Activated CD4-positive, alpha-beta T cell treated with anti-CD3 and anti-CD28 coated beads for 36 hours (primary cell): ENCODE data around the gene KLF18. TPM values are rescaled to one million over a fixed set of nuclear protein-coding genes. Genes with fewer than 3 reads are reported as not detected.
"Not testable (repeated sequence)": the region's sequence is repeated elsewhere in the genome, so short reads cannot be mapped to it uniquely, and the experiment has no call there.

ENCODE experiments used
- ATAC-seq: fragments of 200-7000 bp; cut with Tn5 transposase; one replicate; pipeline ENCODE4 v1.10.0; 2021; ENCODE audit warnings: mild to moderate bottlenecking, moderate library complexity
- CTCF ChIA-PET: fragments of 350-600 bp; sonication (Branson Sonifier 250); formaldehyde crosslinking; loops from one replicate; lab custom pipeline; 2021; ENCODE audit warnings: antibody characterized with exemption; lab: Charles Lee
- POLR2A ChIA-PET: fragments of 350-600 bp; sonication (Branson Sonifier 250); formaldehyde crosslinking; loops from one replicate; lab custom pipeline; 2021; ENCODE audit warnings: antibody characterized with exemption, inconsistent platforms; lab: Charles Lee
- DNase-seq: peaks from one replicate; pipeline ENCODE4 v3.0.0-alpha.2; 2020
- H3K27ac Mint-ChIP-seq: one replicate; pipeline ENCODE4 v1.8.0; 2021; ENCODE audit warnings: mixed read lengths
- H3K27me3 Mint-ChIP-seq: one replicate; pipeline ENCODE4 v1.8.0; 2021; ENCODE audit warnings: mixed read lengths
- H3K36me3 Mint-ChIP-seq: one replicate; pipeline ENCODE4 v1.8.0; 2021; ENCODE audit warnings: low read depth, mixed read lengths
- H3K4me1 Mint-ChIP-seq: one replicate; pipeline ENCODE4 v1.8.0; 2021; ENCODE audit warnings: mixed read lengths
- H3K4me3 Mint-ChIP-seq: one replicate; pipeline ENCODE4 v1.8.0; 2021; ENCODE audit warnings: mild to moderate bottlenecking, moderate library complexity, mixed read lengths
- H3K9me3 Mint-ChIP-seq: one replicate; pipeline ENCODE4 v1.8.0; 2021; ENCODE audit warnings: low read depth, mixed read lengths
- intact Hi-C, 2 experiments: fragments of 100-400 bp; cut with DNase I in 1 of 2; cut with micrococcal nuclease in 1 of 2; formaldehyde crosslinking; loops; one replicate each; pipeline versions ENCODE4 v1.14.2 to v1.15.1; 2022 to 2024; cut with DNase I, micrococcal nuclease
- total RNA-seq, 2 experiments: library from RNA; stranded (reverse); gene quantifications; one replicate each; pipeline ENCODE4 v1.2.3, GENCODE V29; 2021

KLF18 gene
- total RNA-seq, 2 experiments from 2014 or later, result not detected

DNA sequence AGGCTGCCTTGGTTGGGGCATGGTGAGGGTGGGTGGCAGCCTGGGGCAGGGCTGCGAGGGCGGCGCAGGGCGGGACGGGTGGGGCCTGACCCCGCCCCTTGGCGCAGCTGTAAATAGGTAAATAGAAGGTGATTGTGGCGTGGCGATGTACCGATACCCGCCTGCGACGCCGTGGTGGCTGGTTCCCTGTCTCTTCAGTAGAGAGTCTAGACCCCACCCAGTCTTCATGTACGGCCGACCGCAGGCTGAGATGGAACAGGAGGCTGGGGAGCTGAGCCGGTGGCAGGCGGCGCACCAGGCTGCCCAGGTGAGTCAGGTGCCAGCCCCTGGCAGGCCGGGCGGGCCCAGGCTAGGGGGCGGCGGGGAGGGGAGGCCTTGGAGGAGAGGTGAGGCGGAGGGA is 22.7 kb downstream of the KLF18 start, which contains the start of gene KLF17:
Gene KLF17, plus strand, starts transcription at position 140 of the 400 bp plus-strand sequence. Its CDS starts 87 bp downstream, at position 227.
- Mint-ChIP-seq H3K27me3 (peaks cover 19% of the 10 kb centered on the region), H3K36me3 (no peaks in the 10 kb centered on the region), H3K4me3 (no peak within 1 kb of the TSS), H3K9me3 (no peaks in the 10 kb centered on the region), H3K4me1 (no peaks in the 10 kb centered on the region), H3K27ac (no peak within 1 kb of the TSS)
- no peak for DNase-seq
- POLR2A ChIA-PET, result interaction anchor here (0.6 kb wide), 1 partner anchor 12 kb away, joined by 3 read pairs; no protein-coding TSS in a partner anchor
- no peak for ATAC-seq
- intact Hi-C loops, result no loop called here
- CTCF ChIA-PET, result no interaction called here

- H3K9me3 Mint-ChIP-seq, intact Hi-C loops: not testable (repeated sequence)
- CTCF ChIA-PET, result interaction anchor here (0.6 kb wide), 1 partner anchor 463 kb away, joined by 3 read pairs; no protein-coding TSS in a partner anchor
These were observed 24.2 kb downstream of the KLF18 start for GRCh38 chr1:44117272-44117671.

DNA sequence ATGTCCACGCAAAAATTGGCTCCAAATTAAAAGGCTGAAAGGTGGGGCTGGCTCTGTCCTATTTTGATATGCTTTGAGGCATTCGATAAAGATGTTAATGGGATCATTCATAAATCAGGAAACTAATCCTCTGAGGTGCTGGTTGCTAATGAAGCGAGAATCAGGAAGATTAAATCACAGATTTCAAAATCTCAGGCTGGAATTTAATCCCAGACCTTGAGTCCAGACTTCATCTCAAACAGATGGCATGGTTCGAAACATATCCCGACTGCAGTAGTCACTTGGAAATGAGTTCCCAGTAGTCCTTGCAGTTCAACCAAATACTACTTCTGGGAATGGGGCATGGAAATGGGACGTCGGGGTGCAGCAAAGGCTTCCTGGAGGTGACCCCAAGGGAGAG is 27.3 kb downstream of the KLF18 start:
- Mint-ChIP-seq H3K4me3 (no peak overlapping the region), H3K36me3 (no peaks in the 10 kb centered on the region), H3K9me3 (no peaks in the 10 kb centered on the region), H3K4me1 (no peaks in the 10 kb centered on the region), H3K27ac (no peak overlapping the region), H3K27me3 (no peaks in the 10 kb centered on the region)
- CTCF ChIA-PET, result no interaction called here
- intact Hi-C loops, result no loop called here
- DNase-seq (no peak), ATAC-seq (no peak)
- POLR2A ChIA-PET, result no interaction called here

More at GRCh38 chr1:44117272-44117671, 24.2 kb downstream of the KLF18 start:
- DNase-seq, POLR2A ChIA-PET, H3K4me1 Mint-ChIP-seq, H3K4me3 Mint-ChIP-seq, ATAC-seq, H3K36me3 Mint-ChIP-seq, H3K27ac Mint-ChIP-seq: not testable (repeated sequence)
- peaks cover 10% of the 10 kb centered on the region for H3K27me3 Mint-ChIP-seq

- H3K9me3 Mint-ChIP-seq, result no peaks in the 10 kb centered on the region
- intact Hi-C loops, result no loop called here
- CTCF ChIA-PET, result interaction anchor here (0.7 to 2.0 kb wide), 2 partner anchors 13 to 30 kb away, joined by 3 to 6 read pairs; no protein-coding TSS in a partner anchor
- no peak overlapping the region for H3K27ac Mint-ChIP-seq
- no peaks in the 10 kb centered on the region for H3K4me1 Mint-ChIP-seq
- no peak for DNase-seq
- H3K4me3 Mint-ChIP-seq, result no peak overlapping the region
- no peaks in the 10 kb centered on the region for H3K27me3 Mint-ChIP-seq
- ATAC-seq, result no peak
- no peaks in the 10 kb centered on the region for H3K36me3 Mint-ChIP-seq
- POLR2A ChIA-PET, result no interaction called here
These were observed 28.3 kb downstream of the KLF18 start for GRCh38 chr1:44113095-44113609.

GRCh38 chr1:44112486-44112885 is 28.9 kb downstream of the KLF18 start:
- no peak overlapping the region for H3K27ac Mint-ChIP-seq
- ATAC-seq (no peak), DNase-seq (no peak)
- no peaks in the 10 kb centered on the region for H3K9me3 Mint-ChIP-seq
- ChIA-PET POLR2A (no interaction called here), CTCF (interaction anchor here (2.0 kb wide), 1 partner anchor 14 kb away, joined by 6 read pairs; no protein-coding TSS in a partner anchor)
- no peaks in the 10 kb centered on the region for H3K36me3 Mint-ChIP-seq
- no peak overlapping the region for H3K4me3 Mint-ChIP-seq
- intact Hi-C loops, result no loop called here
- H3K4me1 Mint-ChIP-seq, result no peaks in the 10 kb centered on the region
- peaks cover 1% of the 10 kb centered on the region for H3K27me3 Mint-ChIP-seq

DNA sequence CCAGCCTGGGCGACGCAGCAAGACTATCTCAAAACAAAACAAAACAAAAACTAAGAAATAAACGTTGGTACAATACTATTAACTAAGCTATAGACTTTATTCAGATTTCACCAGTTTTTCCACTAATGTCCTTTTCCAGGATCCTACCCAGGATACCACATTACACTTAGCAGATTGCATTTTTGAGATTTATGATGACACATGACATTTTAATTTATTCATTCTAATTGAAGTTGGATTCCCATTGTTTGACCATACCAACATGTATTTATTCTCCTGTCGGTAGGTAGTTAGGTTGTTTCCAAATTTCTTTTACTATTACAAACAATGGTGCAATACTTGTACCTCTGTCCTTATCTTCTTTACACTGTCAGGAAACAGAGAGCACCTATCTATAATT is 29.6 kb downstream of the KLF18 start:
- ChIA-PET POLR2A (no interaction called here), CTCF (interaction anchor here (2.0 kb wide), 1 partner anchor 14 kb away, joined by 6 read pairs; no protein-coding TSS in a partner anchor)

DNA sequence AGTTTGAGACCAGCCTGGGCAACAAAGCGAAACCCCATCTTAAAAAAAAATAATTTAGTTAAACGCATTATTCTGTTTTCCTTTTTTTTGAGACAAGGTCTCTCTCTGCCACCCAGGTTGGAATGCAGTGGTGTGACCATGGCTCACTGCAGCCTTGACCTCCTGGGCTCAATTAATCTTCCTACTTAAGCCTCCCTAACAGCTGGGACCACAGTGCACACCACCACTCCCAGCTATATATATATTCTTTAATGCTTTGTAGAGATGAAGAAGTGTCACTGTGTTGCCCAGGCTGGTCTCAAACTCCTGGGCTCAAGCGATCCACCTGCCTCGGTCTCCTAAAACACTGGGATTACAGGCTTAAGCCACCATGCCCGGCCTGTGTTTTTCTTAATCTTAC is 30.5 kb downstream of the KLF18 start:
- CTCF ChIA-PET, result interaction anchor here (2.0 kb wide), 1 partner anchor 15 kb away, joined by 6 read pairs; no protein-coding TSS in a partner anchor

More for the DNA sequence above, 29.6 kb downstream of the KLF18 start:
- ATAC-seq (no peak), DNase-seq (no peak)
- Mint-ChIP-seq H3K9me3 (no peaks in the 10 kb centered on the region), H3K36me3 (no peaks in the 10 kb centered on the region), H3K4me1 (no peaks in the 10 kb centered on the region), H3K27ac (no peak overlapping the region), H3K4me3 (no peak overlapping the region), H3K27me3 (peaks cover 2% of the 10 kb centered on the region)
- intact Hi-C loops, result no loop called here

DNA sequence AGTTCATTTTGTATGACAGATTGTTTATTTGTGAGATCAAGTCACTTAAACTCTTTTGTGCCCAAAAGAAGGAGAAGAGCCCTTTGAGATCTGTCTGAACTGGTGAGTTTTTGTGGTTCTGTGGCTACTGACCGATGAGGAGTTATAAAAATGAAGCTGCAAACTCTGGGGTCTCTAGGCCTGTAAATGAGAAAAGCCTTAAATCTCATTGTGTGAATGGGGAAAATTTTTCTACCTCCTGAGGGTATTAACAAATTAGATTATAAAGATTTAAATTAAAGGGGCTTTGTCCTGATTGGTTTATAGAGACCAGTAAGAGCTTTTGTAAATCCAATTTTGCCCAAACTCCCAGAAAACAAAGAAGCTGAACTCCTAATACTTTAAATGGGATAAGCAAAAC is 32.5 kb downstream of the KLF18 start:
- Mint-ChIP-seq H3K4me3 (no peak overlapping the region), H3K27me3 (peaks cover 11% of the 10 kb centered on the region), H3K36me3 (no peaks in the 10 kb centered on the region), H3K27ac (no peak overlapping the region), H3K4me1 (no peaks in the 10 kb centered on the region), H3K9me3 (no peaks in the 10 kb centered on the region)
- POLR2A ChIA-PET, result no interaction called here
- no peak for ATAC-seq
- DNase-seq, result no peak
- intact Hi-C loops, result no loop called here
- CTCF ChIA-PET, result interaction anchor here (0.6 to 1.4 kb wide), 4 partner anchors 13 to 48 kb away, joined by 3 to 5 read pairs (median 3); no protein-coding TSS in a partner anchor

More for the DNA sequence above, 30.5 kb downstream of the KLF18 start:
- Mint-ChIP-seq H3K9me3 (no peaks in the 10 kb centered on the region), H3K27me3 (peaks cover 11% of the 10 kb centered on the region), H3K4me1 (no peaks in the 10 kb centered on the region), H3K4me3 (no peak overlapping the region), H3K27ac (no peak overlapping the region), H3K36me3 (no peaks in the 10 kb centered on the region)
- ATAC-seq (no peak), DNase-seq (no peak)
- POLR2A ChIA-PET, result no interaction called here
- intact Hi-C loops, result no loop called here

DNA sequence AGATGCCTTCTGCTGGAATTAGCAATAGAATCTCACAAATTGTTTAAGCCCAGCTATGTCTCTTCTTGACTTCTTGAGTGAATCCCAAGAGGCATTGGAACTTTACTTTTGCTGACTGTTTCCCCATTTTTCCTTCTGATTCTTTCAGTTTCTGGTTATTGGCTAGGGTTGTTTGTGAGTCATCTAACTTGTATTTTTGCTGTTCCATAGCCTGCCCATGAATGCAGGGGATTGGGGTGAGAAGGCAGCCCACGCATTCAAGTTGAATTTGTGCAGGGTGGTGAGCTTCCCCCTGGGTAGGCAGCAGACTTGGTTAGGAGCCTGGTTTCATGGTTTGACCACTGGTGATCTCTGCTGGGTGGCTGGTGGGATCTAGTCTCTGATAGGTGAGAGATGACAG is 33.2 kb downstream of the KLF18 start:
- Mint-ChIP-seq H3K27ac (no peak overlapping the region), H3K27me3 (peaks cover 11% of the 10 kb centered on the region), H3K9me3 (no peaks in the 10 kb centered on the region), H3K4me3 (no peak overlapping the region), H3K4me1 (no peaks in the 10 kb centered on the region), H3K36me3 (no peaks in the 10 kb centered on the region)
- CTCF ChIA-PET, result interaction anchor here (0.6 to 1.4 kb wide), 2 partner anchors 13 to 49 kb away, joined by 3 to 5 read pairs; no protein-coding TSS in a partner anchor
- intact Hi-C loops, result no loop called here
- DNase-seq, result no peak
- POLR2A ChIA-PET, result no interaction called here
- no peak for ATAC-seq

- Mint-ChIP-seq H3K4me1 (no peaks in the 10 kb centered on the region), H3K9me3 (no peaks in the 10 kb centered on the region), H3K4me3 (no peak overlapping the region), H3K27ac (no peak overlapping the region), H3K27me3 (peaks cover 13% of the 10 kb centered on the region), H3K36me3 (no peaks in the 10 kb centered on the region)
- DNase-seq, result no peak
- intact Hi-C loops, result no loop called here
- CTCF ChIA-PET, result interaction anchor here (0.6 kb wide), 1 partner anchor 13 kb away, joined by 3 read pairs; no protein-coding TSS in a partner anchor
- POLR2A ChIA-PET, result no interaction called here
- ATAC-seq, result no peak
These were observed 35.6 kb downstream of the KLF18 start for GRCh38 chr1:44105810-44106209.

GRCh38 chr1:44103270-44104131 is 37.9 kb downstream of the KLF18 start:
- intact Hi-C loops, result no loop called here
- DNase-seq (peak; percentile 12), ATAC-seq (no peak)
- H3K27me3 Mint-ChIP-seq, result peaks cover 13% of the 10 kb centered on the region
- H3K36me3 Mint-ChIP-seq, result no peaks in the 10 kb centered on the region
- H3K27ac Mint-ChIP-seq, result no peak overlapping the region
- ChIA-PET CTCF (interaction anchor here (1.1 to 1.5 kb wide), 2 partner anchors 8 to 11 kb away, joined by 4 to 5 read pairs; no protein-coding TSS in a partner anchor), POLR2A (no interaction called here)
- H3K4me3 Mint-ChIP-seq, result no peak overlapping the region
- no peaks in the 10 kb centered on the region for H3K4me1 Mint-ChIP-seq
- H3K9me3 Mint-ChIP-seq, result no peaks in the 10 kb centered on the region
